ENCODE measurements around the gene FOXB1. TPM values are rescaled to one million over a fixed set of nuclear protein-coding genes. Genes with fewer than 3 reads are reported as not detected.

Gene FOXB1
- total RNA-seq, 1 experiment from 2014 or later = 10.8 TPM

DNA sequence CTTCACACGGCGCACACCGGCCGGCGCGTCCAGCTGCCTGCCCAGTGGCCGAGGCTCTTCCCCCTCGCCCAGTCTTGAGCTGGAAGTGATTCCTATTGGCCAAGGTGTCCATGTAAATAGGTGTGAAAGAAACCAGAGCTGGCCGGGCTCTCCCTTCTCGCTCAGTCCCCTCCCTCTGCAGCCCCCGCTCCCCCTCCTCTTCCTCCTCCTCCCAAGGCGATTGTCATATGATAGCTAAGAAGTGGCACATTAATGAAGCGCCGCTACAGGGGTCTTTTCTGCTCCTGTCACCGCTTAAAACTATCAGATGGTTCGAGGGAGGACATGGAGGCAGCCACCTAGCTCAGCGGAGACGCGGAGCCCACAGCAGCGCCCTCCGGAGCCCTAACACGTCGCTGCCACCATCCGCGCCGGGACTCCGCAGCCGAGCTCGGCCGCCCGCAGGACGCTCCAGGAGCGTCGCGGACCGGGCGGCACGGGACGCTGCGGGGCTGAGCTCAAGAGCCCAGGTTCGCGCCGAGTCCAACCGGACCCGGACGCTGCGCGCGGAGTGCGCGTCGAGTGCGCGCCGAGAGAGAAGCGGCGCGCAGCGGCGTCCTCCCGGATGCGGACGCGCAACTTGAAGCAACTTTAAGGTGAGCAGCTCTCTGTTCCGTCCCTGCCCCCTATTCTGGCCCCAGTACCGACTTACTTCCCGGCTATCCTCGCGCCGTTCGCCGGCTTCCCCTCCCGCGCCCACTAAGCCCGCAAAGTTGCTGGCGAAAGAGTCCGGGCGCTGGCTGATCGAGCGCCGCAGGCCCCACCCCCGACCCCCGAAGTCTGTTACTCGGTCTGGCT lies at the start of gene FOXB1 (continued):
- TF ChIP-seq, protein P1, sequence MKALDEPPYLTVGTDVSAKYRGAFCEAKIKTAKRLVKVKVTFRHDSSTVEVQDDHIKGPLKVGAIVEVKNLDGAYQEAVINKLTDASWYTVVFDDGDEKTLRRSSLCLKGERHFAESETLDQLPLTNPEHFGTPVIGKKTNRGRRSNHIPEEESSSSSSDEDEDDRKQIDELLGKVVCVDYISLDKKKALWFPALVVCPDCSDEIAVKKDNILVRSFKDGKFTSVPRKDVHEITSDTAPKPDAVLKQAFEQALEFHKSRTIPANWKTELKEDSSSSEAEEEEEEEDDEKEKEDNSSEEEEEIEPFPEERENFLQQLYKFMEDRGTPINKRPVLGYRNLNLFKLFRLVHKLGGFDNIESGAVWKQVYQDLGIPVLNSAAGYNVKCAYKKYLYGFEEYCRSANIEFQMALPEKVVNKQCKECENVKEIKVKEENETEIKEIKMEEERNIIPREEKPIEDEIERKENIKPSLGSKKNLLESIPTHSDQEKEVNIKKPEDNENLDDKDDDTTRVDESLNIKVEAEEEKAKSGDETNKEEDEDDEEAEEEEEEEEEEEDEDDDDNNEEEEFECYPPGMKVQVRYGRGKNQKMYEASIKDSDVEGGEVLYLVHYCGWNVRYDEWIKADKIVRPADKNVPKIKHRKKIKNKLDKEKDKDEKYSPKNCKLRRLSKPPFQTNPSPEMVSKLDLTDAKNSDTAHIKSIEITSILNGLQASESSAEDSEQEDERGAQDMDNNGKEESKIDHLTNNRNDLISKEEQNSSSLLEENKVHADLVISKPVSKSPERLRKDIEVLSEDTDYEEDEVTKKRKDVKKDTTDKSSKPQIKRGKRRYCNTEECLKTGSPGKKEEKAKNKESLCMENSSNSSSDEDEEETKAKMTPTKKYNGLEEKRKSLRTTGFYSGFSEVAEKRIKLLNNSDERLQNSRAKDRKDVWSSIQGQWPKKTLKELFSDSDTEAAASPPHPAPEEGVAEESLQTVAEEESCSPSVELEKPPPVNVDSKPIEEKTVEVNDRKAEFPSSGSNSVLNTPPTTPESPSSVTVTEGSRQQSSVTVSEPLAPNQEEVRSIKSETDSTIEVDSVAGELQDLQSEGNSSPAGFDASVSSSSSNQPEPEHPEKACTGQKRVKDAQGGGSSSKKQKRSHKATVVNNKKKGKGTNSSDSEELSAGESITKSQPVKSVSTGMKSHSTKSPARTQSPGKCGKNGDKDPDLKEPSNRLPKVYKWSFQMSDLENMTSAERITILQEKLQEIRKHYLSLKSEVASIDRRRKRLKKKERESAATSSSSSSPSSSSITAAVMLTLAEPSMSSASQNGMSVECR (CRISPR knock-in tag; IDR thresholded peaks at IDR 0.05; ENCODE audit: borderline replicate concordance) = no peak; the same call in 1 of the 2 replicates
- TF ChIP-seq, protein P2, sequence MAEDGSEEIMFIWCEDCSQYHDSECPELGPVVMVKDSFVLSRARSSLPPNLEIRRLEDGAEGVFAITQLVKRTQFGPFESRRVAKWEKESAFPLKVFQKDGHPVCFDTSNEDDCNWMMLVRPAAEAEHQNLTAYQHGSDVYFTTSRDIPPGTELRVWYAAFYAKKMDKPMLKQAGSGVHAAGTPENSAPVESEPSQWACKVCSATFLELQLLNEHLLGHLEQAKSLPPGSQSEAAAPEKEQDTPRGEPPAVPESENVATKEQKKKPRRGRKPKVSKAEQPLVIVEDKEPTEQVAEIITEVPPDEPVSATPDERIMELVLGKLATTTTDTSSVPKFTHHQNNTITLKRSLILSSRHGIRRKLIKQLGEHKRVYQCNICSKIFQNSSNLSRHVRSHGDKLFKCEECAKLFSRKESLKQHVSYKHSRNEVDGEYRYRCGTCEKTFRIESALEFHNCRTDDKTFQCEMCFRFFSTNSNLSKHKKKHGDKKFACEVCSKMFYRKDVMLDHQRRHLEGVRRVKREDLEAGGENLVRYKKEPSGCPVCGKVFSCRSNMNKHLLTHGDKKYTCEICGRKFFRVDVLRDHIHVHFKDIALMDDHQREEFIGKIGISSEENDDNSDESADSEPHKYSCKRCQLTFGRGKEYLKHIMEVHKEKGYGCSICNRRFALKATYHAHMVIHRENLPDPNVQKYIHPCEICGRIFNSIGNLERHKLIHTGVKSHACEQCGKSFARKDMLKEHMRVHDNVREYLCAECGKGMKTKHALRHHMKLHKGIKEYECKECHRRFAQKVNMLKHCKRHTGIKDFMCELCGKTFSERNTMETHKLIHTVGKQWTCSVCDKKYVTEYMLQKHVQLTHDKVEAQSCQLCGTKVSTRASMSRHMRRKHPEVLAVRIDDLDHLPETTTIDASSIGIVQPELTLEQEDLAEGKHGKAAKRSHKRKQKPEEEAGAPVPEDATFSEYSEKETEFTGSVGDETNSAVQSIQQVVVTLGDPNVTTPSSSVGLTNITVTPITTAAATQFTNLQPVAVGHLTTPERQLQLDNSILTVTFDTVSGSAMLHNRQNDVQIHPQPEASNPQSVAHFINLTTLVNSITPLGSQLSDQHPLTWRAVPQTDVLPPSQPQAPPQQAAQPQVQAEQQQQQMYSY (CRISPR knock-in tag; IDR thresholded peaks at IDR 0.05) = no peak
- no peak for TF ChIP-seq GTF2I (CRISPR knock-in tag; conservative IDR thresholded peaks at IDR 0.05)
- no peak for TF ChIP-seq ZNF263 (CRISPR knock-in tag; IDR thresholded peaks at IDR 0.05; ENCODE audit: low read depth)
- TF ChIP-seq, protein P3, sequence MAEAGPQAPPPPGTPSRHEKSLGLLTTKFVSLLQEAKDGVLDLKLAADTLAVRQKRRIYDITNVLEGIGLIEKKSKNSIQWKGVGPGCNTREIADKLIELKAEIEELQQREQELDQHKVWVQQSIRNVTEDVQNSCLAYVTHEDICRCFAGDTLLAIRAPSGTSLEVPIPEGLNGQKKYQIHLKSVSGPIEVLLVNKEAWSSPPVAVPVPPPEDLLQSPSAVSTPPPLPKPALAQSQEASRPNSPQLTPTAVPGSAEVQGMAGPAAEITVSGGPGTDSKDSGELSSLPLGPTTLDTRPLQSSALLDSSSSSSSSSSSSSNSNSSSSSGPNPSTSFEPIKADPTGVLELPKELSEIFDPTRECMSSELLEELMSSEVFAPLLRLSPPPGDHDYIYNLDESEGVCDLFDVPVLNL (CRISPR knock-in tag; IDR thresholded peaks at IDR 0.05; ENCODE audit: borderline replicate concordance, low read depth) = no peak
- TF ChIP-seq, protein P4, sequence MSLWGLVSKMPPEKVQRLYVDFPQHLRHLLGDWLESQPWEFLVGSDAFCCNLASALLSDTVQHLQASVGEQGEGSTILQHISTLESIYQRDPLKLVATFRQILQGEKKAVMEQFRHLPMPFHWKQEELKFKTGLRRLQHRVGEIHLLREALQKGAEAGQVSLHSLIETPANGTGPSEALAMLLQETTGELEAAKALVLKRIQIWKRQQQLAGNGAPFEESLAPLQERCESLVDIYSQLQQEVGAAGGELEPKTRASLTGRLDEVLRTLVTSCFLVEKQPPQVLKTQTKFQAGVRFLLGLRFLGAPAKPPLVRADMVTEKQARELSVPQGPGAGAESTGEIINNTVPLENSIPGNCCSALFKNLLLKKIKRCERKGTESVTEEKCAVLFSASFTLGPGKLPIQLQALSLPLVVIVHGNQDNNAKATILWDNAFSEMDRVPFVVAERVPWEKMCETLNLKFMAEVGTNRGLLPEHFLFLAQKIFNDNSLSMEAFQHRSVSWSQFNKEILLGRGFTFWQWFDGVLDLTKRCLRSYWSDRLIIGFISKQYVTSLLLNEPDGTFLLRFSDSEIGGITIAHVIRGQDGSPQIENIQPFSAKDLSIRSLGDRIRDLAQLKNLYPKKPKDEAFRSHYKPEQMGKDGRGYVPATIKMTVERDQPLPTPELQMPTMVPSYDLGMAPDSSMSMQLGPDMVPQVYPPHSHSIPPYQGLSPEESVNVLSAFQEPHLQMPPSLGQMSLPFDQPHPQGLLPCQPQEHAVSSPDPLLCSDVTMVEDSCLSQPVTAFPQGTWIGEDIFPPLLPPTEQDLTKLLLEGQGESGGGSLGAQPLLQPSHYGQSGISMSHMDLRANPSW (CRISPR knock-in tag; conservative IDR thresholded peaks at IDR 0.05; ENCODE audit: low read depth) = no peak
- TF ChIP-seq, protein P5, sequence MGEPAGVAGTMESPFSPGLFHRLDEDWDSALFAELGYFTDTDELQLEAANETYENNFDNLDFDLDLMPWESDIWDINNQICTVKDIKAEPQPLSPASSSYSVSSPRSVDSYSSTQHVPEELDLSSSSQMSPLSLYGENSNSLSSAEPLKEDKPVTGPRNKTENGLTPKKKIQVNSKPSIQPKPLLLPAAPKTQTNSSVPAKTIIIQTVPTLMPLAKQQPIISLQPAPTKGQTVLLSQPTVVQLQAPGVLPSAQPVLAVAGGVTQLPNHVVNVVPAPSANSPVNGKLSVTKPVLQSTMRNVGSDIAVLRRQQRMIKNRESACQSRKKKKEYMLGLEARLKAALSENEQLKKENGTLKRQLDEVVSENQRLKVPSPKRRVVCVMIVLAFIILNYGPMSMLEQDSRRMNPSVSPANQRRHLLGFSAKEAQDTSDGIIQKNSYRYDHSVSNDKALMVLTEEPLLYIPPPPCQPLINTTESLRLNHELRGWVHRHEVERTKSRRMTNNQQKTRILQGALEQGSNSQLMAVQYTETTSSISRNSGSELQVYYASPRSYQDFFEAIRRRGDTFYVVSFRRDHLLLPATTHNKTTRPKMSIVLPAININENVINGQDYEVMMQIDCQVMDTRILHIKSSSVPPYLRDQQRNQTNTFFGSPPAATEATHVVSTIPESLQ (CRISPR knock-in tag; IDR thresholded peaks at IDR 0.05) = no peak
- no peak for TF ChIP-seq CREM (CRISPR knock-in tag; IDR thresholded peaks at IDR 0.05)
- TF ChIP-seq SP1 (CRISPR knock-in tag; conservative IDR thresholded peaks at IDR 0.05) = peak; percentile 64
- TF ChIP-seq ZNF423 (CRISPR knock-in tag; IDR thresholded peaks at IDR 0.05) = no peak
- TF ChIP-seq, protein P6, sequence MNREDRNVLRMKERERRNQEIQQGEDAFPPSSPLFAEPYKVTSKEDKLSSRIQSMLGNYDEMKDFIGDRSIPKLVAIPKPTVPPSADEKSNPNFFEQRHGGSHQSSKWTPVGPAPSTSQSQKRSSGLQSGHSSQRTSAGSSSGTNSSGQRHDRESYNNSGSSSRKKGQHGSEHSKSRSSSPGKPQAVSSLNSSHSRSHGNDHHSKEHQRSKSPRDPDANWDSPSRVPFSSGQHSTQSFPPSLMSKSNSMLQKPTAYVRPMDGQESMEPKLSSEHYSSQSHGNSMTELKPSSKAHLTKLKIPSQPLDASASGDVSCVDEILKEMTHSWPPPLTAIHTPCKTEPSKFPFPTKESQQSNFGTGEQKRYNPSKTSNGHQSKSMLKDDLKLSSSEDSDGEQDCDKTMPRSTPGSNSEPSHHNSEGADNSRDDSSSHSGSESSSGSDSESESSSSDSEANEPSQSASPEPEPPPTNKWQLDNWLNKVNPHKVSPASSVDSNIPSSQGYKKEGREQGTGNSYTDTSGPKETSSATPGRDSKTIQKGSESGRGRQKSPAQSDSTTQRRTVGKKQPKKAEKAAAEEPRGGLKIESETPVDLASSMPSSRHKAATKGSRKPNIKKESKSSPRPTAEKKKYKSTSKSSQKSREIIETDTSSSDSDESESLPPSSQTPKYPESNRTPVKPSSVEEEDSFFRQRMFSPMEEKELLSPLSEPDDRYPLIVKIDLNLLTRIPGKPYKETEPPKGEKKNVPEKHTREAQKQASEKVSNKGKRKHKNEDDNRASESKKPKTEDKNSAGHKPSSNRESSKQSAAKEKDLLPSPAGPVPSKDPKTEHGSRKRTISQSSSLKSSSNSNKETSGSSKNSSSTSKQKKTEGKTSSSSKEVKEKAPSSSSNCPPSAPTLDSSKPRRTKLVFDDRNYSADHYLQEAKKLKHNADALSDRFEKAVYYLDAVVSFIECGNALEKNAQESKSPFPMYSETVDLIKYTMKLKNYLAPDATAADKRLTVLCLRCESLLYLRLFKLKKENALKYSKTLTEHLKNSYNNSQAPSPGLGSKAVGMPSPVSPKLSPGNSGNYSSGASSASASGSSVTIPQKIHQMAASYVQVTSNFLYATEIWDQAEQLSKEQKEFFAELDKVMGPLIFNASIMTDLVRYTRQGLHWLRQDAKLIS (CRISPR knock-in tag; IDR thresholded peaks at IDR 0.05; ENCODE audit: borderline replicate concordance) = no peak
- TF ChIP-seq ZNF121 (CRISPR knock-in tag; IDR thresholded peaks at IDR 0.05) = no peak
- TF ChIP-seq ZNF232 (CRISPR knock-in tag; IDR thresholded peaks at IDR 0.05) = no peak
- TF ChIP-seq ATF1 (CRISPR knock-in tag; IDR thresholded peaks at IDR 0.05) = no peak
- no peak for TF ChIP-seq ZNF219 (CRISPR knock-in tag; IDR thresholded peaks at IDR 0.05; ENCODE audit: borderline replicate concordance)
- TF ChIP-seq, protein P7, sequence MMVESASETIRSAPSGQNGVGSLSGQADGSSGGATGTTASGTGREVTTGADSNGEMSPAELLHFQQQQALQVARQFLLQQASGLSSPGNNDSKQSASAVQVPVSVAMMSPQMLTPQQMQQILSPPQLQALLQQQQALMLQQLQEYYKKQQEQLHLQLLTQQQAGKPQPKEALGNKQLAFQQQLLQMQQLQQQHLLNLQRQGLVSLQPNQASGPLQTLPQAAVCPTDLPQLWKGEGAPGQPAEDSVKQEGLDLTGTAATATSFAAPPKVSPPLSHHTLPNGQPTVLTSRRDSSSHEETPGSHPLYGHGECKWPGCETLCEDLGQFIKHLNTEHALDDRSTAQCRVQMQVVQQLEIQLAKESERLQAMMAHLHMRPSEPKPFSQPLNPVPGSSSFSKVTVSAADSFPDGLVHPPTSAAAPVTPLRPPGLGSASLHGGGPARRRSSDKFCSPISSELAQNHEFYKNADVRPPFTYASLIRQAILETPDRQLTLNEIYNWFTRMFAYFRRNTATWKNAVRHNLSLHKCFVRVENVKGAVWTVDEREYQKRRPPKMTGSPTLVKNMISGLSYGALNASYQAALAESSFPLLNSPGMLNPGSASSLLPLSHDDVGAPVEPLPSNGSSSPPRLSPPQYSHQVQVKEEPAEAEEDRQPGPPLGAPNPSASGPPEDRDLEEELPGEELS (CRISPR knock-in tag; IDR thresholded peaks at IDR 0.05) = no peak
- TF ChIP-seq FOXK1 (CRISPR knock-in tag; IDR thresholded peaks at IDR 0.05) = peak; percentile 61
